ENCODE results near the gene GPD1L. TPM values are rescaled to one million over a fixed set of nuclear protein-coding genes. Genes with fewer than 3 reads are reported as not detected.

The GPD1L gene
- total and polyA plus RNA-seq, 2 of the 13 experiments (the other 11 are each of a cell fraction or from before 2014, with no cell fraction given), result 4.9 to 13.7 TPM

GRCh38 chr3:32106132-32106928, at the start of gene GPD1L (continued):
- TF ChIP-seq ZSCAN12 (CRISPR knock-in tag; IDR thresholded peaks at IDR 0.05) (no peak), SNRNP70 (IDR thresholded peaks at IDR 0.05; ENCODE audit: low read depth, low read length) (no peak), POGZ (CRISPR knock-in tag; IDR thresholded peaks at IDR 0.05) (peak; percentile 50; the same call in 1 of the 2 replicates), NKX3-1 (CRISPR knock-in tag; IDR thresholded peaks at IDR 0.05) (peak; percentile 47; the same call in 1 of the 2 replicates), ZNF263 (CRISPR knock-in tag; IDR thresholded peaks at IDR 0.05) (0 out of 2 replicates have a peak, but pooled peaks have one; percentile 53), MED13 (CRISPR knock-in tag; IDR thresholded peaks at IDR 0.05) (no peak), ZNF747 (CRISPR knock-in tag; IDR thresholded peaks at IDR 0.05; ENCODE audit: borderline replicate concordance) (0 out of 2 replicates have a peak, but pooled peaks have one; percentile 34), ZNF282 (IDR thresholded peaks at IDR 0.05; ENCODE audit: partially characterized antibody) (no peak), RFXAP (CRISPR knock-in tag; IDR thresholded peaks at IDR 0.05; ENCODE audit: borderline replicate concordance) (peak; percentile 68; the same call in 1 of the 2 replicates), RFX3 (CRISPR knock-in tag; IDR thresholded peaks at IDR 0.05) (no peak), SALL1 (CRISPR knock-in tag; IDR thresholded peaks at IDR 0.05) (peak; percentile 85), ZMYM4 (CRISPR knock-in tag; IDR thresholded peaks at IDR 0.05) (peak; percentile 77), SMC3 (IDR thresholded peaks at IDR 0.05; ENCODE audit: low read length) (no peak), ZFP91 (CRISPR knock-in tag; IDR thresholded peaks at IDR 0.05; ENCODE audit: borderline replicate concordance) (peak; percentile 64; the same call in 1 of the 2 replicates), ZNF605 (CRISPR knock-in tag; IDR thresholded peaks at IDR 0.05) (peak; percentile 75; the same call in 1 of the 2 replicates), HDAC2 (CRISPR knock-in tag; IDR thresholded peaks at IDR 0.05) (peak; percentile 43), GMEB2 (CRISPR knock-in tag; IDR thresholded peaks at IDR 0.05; ENCODE audit: low read depth) (no peak), ZNF543 (CRISPR knock-in tag; IDR thresholded peaks at IDR 0.05) (peak; percentile 74; the same call in 1 of the 2 replicates), ZNF281 (CRISPR knock-in tag; IDR thresholded peaks at IDR 0.05; ENCODE audit: borderline replicate concordance) (no peak), ARNT2 (CRISPR knock-in tag; IDR thresholded peaks at IDR 0.05; ENCODE audit: low read depth) (peak; percentile 71), CENPX (CRISPR knock-in tag; IDR thresholded peaks at IDR 0.05) (no peak)
- TF ChIP-seq, protein P1, sequence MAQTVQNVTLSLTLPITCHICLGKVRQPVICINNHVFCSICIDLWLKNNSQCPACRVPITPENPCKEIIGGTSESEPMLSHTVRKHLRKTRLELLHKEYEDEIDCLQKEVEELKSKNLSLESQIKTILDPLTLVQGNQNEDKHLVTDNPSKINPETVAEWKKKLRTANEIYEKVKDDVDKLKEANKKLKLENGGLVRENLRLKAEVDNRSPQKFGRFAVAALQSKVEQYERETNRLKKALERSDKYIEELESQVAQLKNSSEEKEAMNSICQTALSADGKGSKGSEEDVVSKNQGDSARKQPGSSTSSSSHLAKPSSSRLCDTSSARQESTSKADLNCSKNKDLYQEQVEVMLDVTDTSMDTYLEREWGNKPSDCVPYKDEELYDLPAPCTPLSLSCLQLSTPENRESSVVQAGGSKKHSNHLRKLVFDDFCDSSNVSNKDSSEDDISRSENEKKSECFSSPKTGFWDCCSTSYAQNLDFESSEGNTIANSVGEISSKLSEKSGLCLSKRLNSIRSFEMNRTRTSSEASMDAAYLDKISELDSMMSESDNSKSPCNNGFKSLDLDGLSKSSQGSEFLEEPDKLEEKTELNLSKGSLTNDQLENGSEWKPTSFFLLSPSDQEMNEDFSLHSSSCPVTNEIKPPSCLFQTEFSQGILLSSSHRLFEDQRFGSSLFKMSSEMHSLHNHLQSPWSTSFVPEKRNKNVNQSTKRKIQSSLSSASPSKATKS (CRISPR knock-in tag; IDR thresholded peaks at IDR 0.05), result no peak
